Activated CD8-positive, alpha-beta memory T cell treated with anti-CD3 and anti-CD28 coated beads, Interleukin-2, amount 50 U/mL, for 24 hours (primary cell): ENCODE measurements around the gene EMCN.
"Not testable (repeated sequence)": the region's sequence is repeated elsewhere in the genome, so short reads cannot be mapped to it uniquely, and the experiment has no call there.

Experiments
- DNase-seq: peaks from one replicate; pipeline ENCODE4 v3.0.0-alpha.2; 2020; ENCODE audit errors: extremely low read depth

EMCN gene

DNA sequence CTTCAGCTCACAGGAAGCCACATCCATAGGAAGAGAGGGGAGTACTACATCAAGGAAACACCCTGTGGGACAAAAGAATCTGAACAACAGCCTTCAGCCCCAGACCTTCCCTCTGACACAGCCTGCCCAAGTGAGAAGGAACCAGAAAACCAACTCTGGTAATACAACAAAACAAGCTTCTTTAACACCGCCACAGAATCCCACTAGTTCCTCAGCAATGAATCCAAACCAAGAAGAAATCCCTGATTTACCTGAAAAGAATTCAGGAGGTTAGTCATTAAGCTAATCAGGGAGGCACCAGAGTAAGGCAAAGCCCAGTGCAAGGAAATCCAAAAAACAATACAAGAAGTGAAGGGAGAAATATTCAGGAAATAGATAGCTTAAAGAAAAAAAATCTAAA is 137.4 kb downstream of the EMCN start:
- DNase-seq: not testable (repeated sequence)

DNA sequence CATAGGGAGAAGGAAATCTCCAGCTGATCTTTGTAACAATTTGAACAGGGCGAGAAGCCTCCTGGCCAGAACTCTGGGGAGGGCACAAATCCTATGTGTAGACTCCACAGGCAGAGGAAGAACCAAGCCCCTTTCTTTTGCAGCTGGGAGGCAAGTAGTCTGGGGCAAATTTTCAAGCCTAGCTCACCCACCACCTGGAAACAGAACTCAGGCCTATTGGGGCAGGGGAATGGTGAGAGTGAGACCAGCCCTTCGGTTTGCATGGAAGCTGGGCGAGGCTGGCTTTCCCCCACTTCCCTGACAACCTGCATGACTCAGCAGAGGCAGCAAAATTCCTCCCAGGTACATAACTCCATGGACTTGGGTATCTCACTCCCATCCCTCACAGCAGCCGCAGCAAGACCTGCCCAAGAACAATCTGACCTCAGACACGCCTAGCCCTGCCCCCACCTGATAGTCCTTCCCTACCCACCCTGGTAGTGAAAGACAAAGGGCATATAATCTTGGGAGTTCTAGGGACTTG is 138.2 kb downstream of the EMCN start:
- DNase-seq: no peak

DNA sequence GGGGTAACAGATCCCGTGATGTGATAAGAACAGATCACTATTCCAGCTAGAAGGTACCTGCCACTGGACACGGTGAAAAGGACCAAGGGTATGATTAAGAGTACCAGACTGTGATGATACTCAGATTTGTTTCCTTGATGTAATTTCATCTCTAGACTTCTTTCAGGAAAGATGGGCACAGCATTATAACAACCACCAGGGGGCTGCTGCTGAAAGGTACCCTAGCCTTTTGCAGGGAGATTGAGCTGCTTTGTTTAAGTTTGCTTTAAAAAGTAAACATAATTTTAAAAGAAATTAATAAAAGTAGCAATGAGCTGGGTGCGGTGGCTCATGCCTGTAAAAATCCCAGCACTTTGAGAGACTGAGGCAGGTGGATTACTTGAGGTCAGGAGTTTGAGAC is 145.4 kb downstream of the EMCN start:
- no peak for DNase-seq

DNA sequence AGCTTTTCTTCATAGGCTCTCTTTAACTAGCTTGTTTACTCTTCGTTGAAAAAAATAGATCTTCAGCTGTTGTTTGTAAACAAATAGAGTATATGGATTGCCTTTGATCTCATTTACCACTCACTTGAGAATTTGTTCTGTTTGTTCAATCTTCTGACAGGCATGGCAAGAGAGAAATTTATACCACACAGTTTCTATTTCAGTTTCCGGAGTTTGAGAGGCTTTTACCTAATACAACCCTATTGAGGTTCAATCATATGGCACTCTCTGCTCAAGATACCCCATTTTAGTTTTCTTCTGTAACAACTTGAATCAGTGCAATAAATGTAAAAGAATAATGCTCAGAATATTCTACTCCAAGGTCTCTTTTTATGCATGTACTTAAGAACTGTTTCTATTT is 148.0 kb downstream of the EMCN start:
- DNase-seq: no peak

DNA sequence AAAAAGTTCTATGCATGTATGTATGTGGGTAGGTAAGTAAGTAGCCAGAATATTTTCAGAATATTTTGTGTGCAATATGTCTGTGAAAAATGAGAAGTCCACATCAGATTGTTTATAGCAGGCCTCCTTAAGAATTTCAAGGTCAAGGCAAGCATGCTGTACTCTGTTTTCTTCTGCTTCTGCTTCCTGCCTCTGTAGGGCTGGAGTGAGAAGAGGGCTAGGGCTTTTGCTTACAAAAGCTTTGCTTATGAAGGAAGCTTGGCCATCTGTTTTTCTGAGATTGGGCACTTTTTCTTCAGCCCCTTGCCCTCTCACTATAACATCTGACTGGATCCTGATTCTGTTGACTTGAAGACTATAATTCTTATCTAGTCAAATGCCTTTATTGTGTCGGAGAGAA is 150.4 kb downstream of the EMCN start:
- DNase-seq: no peak

DNA sequence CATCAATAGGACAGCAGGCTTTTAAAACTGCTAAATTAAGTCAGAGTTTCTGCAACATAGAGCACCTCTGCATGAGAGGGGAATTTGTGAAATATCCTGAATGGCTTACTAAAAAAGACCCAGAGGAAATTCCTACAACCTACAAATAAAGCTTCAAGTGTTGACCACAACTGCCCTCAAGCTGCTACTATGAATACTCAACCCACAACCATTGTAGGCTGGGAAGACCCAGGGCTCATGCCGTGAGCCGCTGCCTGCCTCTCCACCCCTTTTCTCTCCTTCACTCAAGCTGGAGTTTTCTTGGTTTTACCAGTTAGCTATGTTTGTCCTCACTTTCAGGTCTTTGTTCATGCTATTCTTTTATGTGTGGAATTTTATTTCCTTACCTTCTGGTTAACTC is 151.6 kb downstream of the EMCN start:
- no peak for DNase-seq

DNA sequence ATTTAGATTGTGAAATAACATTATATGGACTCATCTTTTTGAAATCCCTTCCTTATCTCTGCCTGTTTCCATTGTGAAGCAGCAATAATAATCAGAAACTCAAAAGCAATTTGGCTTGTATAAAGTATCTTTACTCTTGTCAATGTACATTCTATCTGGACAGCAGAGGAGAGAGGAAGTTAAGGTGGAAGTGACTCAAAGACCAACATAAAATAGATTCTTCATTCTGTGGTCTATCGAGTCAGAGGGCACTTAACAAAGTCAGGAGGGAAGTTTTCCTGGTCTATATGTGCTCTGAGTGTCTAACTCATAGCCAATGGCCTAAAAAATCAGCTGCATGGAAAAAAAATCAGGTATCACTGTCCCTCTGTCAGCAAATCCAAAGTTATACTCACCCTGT is 155.5 kb downstream of the EMCN start:
- no peak for DNase-seq

DNA sequence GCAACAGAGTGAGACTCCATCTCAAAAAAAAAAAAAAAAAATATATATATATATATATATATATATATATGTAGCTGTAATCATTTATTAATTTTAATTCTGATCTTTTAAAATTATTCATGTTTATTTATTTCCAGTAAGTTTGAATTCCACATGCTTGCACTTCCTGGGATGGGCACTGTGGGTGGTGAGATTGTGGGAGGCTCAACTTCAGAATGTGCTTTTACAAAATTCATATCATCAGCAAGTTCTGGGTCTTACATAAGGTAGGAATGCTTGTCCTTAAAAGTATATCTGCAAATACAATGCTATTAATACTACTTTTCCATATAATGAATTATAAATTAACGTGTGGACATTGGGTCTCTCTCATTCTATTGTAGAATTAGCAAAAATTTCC is 156.5 kb downstream of the EMCN start:
- no peak for DNase-seq

DNA sequence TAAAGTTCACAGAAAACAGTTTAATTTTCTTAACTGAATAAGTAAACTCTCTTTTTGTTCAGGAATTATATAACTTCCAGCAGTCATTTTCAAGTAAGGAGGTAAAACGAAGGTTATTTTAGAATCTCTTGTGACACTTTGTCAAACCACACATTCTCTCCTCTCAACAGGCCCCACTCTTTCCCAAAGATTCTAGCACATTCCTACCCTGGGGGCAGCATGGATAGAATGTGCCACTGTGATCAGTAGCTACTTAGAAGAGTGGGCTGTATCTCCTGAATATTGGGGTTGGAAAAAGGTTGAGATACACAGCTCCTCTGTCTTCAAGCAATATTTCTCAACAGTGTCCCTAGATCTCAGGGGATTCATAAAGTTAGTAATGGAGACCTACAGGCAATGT is 157.6 kb downstream of the EMCN start:
- DNase-seq: no peak

DNA sequence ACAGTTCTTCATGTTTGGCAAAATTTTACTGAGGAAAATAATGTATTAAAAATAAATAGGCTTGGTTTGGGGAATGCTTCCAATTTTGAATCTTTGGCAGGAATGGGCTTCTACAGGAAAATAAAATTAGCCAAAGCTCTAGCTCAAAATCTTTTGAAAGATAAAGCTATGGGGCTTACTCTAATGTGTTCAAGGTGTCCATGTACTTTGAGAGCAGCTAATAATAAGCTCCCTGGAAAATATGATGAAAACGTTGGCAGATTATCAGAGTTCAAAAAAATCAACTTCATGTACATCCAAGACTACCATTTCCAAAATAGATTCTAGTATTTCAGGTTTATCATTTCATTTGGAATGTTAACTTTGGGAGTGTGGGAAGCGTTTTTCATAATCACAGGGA is 158.4 kb downstream of the EMCN start:
- no peak for DNase-seq

DNA sequence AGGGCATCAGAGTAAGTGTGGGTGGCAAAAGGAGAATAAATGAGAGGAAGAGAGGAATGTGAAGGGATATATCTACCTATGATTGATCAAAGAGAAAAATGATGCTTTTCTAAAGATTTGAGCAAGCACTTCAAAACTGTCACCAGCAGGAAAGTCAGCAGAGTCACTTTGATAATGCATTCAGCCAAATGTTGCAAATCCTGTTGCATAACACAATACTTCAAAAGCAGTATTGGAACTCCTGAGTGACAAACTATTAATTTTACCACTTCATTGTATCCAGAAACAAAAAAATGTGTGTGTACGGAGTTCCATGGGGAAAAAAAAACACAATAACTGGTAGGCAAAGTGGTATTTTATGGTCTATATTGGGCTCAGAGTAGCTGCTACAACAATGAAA is 160.3 kb downstream of the EMCN start:
- DNase-seq: no peak

DNA sequence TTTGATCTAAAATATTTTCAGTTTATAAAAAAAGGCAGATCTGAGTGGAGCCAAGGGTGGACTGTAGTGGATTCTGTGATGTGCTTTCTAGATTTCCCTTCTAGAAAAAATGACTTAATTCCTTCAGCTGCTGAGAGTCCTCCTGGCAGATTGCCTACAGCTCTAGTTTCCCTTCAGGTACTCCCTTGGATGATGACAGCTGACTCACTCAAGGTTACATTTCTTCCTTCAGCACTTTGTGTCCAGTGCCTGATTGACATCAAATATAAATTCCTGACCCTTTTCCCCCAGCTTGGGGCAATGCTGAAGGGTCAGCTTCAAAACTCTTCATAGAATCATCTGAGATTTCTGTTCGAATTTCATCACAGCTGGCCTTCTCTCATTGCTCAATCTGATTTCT is 161.7 kb downstream of the EMCN start:
- DNase-seq: no peak

DNA sequence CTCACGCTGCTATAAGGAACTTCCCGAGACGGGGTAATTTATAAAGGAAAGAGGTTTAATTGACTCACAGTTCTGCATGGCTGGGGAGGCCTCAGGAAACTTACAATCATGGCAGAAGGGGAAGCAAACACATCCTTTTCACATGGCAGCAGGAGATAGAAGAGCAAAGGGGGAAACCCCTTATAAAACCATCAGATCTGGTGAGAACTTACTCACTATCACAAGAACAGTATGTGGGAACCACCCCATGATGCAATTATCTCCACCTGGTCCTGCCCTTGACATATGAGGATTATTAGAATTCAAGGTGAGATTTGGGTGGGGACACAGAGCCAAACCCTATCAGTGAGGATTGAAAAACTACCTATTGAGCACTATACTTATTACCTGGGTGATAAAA is 165.5 kb downstream of the EMCN start:
- DNase-seq: not testable (repeated sequence)

DNA sequence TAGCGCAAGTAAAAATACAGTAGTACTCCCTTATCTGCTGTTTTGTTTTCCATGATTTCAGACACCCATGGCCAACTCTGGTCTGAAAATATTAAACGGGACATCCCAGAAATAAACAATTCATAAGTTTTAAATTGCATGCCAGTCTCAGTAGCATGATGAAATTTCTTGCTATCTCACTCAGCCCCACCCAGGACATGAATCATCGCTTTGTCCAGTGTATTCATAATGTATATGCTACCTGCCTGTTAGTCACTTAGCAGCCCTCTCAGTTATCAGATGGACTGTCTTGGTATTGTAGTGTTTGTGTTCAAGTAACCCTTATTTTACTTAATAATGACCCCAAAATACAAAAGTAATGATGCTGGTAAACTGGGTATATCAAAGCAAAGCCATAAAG is 169.3 kb downstream of the EMCN start:
- no peak for DNase-seq

DNA sequence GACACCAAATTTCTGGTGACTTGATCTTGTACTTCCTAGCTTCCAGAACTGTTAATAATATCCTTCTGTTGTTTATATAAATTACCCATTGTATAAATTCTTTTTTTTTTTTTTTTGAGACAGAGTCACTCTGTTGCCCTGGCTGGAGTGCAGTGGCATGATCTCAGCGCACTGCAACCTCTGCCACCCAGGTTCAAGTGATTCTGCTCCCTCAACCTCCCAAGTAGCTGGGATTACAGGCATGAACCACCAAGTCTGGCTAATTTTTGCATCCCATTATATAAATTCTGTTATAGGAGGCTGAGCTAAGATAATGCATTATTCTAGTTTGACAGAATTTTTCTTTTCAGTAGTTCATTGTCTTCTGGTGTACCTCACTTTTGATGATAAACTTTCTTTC is 170.6 kb downstream of the EMCN start:
- DNase-seq: no peak

DNA sequence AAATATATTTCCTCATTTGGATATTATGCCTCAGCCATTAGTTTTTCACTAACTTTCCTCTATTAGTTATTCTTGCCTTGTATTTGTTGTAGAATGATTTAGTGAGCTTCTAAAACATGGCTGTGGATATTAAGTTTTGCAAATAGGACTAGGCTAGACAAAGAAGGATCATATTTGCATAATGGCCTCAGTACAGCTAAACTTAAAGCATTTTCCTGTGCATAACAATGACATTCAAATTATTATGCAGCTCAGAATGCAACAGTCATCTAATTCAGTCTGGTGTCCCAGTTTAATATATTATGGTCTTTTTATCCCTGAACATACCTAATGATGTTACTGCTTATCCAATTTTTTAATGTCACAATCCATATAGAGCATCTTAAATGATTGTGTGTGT is 172.2 kb downstream of the EMCN start:
- no peak for DNase-seq
